Stomach smooth muscle (tissue), 2 donors: ENCODE results near the gene REPIN1.
A peak's percentile ranks its signal among the peaks of the same experiment; 100 is the strongest.

Experiments used
- H3K27ac ChIP-seq: one replicate; pipeline ENCODE4 v1.7.0; 2013; ENCODE audit warnings: mild to moderate bottlenecking, low read length, inconsistent platforms
- H3K27me3 ChIP-seq, 2 donors: one replicate each; pipeline ENCODE4 v1.7.0; 2013; ENCODE audit warnings: low read length in 2 of 2; ENCODE audit not compliant: insufficient read depth in 2 of 2, control insufficient read depth in 1 of 2
- H3K36me3 ChIP-seq, 2 donors: one replicate each; pipeline ENCODE4 v1.7.0; 2013; ENCODE audit warnings: low read length in 2 of 2; ENCODE audit not compliant: control insufficient read depth in 2 of 2, insufficient read depth in 2 of 2
- H3K4me1 ChIP-seq: one replicate; pipeline ENCODE4 v1.7.0; 2013; ENCODE audit warnings: low read length; ENCODE audit not compliant: control insufficient read depth, insufficient read depth
- H3K4me3 ChIP-seq, 2 donors: one replicate each; pipeline ENCODE4 v1.7.0; 2013; ENCODE audit warnings: low read length in 2 of 2
- H3K9ac ChIP-seq, 2 donors: one replicate each; pipeline ENCODE4 v1.7.0; 2013; ENCODE audit warnings: low read length in 2 of 2, mild to moderate bottlenecking in 1 of 2
- H3K9me3 ChIP-seq, 2 donors: one replicate each; pipeline ENCODE4 v1.7.0; 2013; ENCODE audit warnings: low read length in 2 of 2; ENCODE audit not compliant: control insufficient read depth in 2 of 2
- donor health status: healthy.
- donor health status: Pancreatic carcinoma.

The REPIN1 gene

GRCh38 chr7:150327308-150327707 is 41.3 kb upstream of the REPIN1 start:
- Histone ChIP-seq H3K9ac (no peak overlapping the region), H3K36me3 (peaks cover 5 to 17% of the 10 kb centered on the region in 2 donors), H3K4me1 (peaks cover 25% of the 10 kb centered on the region), H3K27ac (no peak overlapping the region), H3K27me3 (no peaks in the 10 kb centered on the region), H3K9me3 (no peaks in the 10 kb centered on the region), H3K4me3 (no peak overlapping the region)

- Histone ChIP-seq H3K27me3 (no peaks in the 10 kb centered on the region), H3K9me3 (no peaks in the 10 kb centered on the region), H3K4me3 (no peak overlapping the region), H3K4me1 (peaks cover 8% of the 10 kb centered on the region), H3K36me3 (peaks cover 5 to 17% of the 10 kb centered on the region in 2 donors), H3K27ac (no peak overlapping the region), H3K9ac (no peak overlapping the region)
These were observed 39.1 kb upstream of the REPIN1 start for GRCh38 chr7:150329331-150330120.

DNA sequence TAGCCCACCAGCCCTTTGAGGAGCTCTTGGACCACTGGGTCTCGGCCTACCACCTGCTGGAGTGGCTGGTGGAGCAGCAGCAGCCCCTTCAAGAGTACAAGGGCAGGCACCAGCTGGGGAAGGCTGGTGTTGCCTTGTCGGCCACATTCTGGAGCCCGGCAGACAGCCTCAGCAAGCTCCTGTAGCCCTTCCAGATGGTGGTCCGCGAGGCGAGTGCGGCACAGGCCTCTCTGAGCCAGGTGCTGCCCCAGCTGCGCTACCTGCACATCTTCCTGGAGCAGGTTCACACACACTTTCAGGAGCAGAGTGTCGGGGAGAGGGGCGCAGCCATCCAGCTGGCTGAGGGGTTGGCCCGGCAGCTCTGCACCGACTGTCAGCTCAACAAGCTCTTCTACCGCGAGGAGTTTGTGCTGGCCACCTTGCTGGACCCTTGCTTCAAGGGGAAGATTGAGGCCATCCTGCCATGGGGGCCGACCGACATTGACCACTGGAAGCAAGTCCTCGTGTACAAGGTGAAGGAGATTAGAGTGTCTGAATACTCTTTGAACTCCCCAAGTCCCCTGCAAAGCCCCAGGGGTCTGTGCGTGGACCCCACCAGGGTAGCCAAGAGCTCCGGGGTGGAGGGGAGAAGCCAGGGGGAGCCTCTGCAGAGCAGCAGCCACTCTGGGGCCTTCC is 38.3 kb upstream of the REPIN1 start:
- H3K4me1 ChIP-seq = peaks cover 15% of the 10 kb centered on the region
- H3K36me3 ChIP-seq = peaks cover 5 to 17% of the 10 kb centered on the region in 2 donors
- no peak overlapping the region for H3K27ac ChIP-seq
- no peak overlapping the region for H3K9ac ChIP-seq
- H3K4me3 ChIP-seq = no peak overlapping the region
- H3K9me3 ChIP-seq = no peaks in the 10 kb centered on the region
- no peaks in the 10 kb centered on the region for H3K27me3 ChIP-seq

DNA sequence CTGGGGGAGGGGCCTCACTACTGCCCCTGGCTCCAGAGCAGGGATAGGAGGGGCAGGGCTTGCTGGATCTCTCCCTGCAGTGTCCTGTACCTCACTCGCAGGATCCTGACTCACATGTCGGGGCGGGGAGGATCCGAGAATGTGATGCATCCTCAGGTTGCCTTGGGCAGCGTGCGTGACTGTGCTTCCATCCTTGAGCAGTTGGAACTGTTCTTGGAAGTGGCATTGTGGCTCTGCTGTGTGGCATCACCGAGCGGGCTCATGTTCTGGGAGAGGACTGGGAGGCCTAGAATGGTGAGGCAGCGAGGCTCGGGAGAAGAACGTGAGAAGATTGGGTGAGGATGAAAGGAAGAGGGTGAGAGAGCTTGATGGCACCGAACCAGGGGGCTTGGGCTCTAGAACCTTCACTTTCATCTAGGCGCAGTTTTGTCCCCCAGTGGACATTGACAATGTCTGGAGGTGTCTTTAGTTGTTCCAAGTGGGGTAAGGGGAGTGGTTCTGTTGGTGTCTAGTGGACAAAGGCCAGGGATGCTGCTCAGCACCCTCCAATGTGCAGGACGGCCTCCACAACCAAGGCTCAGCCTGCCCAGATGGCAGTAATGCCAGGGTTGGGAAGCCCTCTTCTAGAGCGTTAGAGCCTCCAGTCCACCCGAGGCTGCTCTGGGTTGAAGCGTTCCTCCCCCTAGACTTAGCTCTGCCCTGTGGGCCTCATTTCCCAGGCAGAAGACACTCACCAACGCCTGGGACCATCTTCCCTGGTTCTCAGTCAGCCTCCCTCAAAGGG is 35.6 kb upstream of the REPIN1 start:
- Histone ChIP-seq H3K4me3 (no peak overlapping the region), H3K27ac (peak overlapping the region; percentile 18), H3K27me3 (no peaks in the 10 kb centered on the region), H3K9ac (no peak overlapping the region), H3K9me3 (no peaks in the 10 kb centered on the region), H3K36me3 (peaks cover 8 to 12% of the 10 kb centered on the region in 2 donors), H3K4me1 (peaks cover 40% of the 10 kb centered on the region)

DNA sequence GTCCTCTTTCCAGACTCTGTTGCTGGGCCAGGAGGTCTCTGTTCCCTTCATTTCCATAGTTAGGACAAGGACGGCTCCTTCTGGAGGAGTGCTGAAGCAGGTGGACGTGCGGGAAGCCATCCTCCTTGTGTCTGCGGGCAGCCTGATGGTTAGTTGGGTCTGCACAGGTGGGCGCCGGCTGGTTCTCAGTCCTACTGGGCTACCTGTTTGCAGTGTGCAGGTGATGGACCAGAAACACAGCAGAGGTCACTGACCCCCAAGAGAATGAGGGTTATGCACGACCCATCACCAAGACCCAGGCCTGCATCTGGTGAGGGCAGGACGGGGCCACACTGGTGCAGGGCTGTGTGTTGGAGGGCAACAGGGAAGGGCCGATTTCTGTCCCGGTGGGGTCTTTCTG is 35.0 kb upstream of the REPIN1 start:
- Histone ChIP-seq H3K9me3 (no peaks in the 10 kb centered on the region), H3K4me3 (no peak overlapping the region), H3K27me3 (no peaks in the 10 kb centered on the region), H3K36me3 (peaks cover 7% of the 10 kb centered on the region in 2 donors), H3K4me1 (peaks cover 46% of the 10 kb centered on the region), H3K27ac (peak overlapping the region; percentile 18), H3K9ac (no peak overlapping the region)

DNA sequence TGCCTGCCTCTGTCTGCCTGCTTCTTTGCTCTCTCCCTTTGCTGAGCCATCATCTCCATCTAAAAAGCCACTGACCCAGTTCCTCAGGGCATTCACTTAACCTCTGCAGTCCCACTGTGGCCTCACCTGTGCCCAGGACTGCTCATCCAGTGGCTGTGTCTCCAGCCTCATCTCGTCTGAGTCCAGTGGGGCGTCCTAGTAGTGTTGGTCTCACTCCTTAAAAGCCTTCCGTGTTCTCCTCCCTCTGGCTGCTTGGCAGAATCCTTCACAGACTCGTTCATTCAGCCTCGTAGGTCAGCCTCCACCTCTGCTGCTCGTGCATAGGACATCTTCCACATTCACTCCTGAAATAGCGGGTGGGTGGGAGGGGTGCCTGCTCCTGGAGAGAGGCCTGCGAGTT is 34.5 kb upstream of the REPIN1 start:
- Histone ChIP-seq H3K4me1 (peaks cover 51% of the 10 kb centered on the region), H3K9ac (no peak overlapping the region), H3K36me3 (peaks cover 6 to 7% of the 10 kb centered on the region in 2 donors), H3K9me3 (no peaks in the 10 kb centered on the region), H3K27me3 (no peaks in the 10 kb centered on the region), H3K4me3 (no peak overlapping the region), H3K27ac (peak overlapping the region; percentile 81)

DNA sequence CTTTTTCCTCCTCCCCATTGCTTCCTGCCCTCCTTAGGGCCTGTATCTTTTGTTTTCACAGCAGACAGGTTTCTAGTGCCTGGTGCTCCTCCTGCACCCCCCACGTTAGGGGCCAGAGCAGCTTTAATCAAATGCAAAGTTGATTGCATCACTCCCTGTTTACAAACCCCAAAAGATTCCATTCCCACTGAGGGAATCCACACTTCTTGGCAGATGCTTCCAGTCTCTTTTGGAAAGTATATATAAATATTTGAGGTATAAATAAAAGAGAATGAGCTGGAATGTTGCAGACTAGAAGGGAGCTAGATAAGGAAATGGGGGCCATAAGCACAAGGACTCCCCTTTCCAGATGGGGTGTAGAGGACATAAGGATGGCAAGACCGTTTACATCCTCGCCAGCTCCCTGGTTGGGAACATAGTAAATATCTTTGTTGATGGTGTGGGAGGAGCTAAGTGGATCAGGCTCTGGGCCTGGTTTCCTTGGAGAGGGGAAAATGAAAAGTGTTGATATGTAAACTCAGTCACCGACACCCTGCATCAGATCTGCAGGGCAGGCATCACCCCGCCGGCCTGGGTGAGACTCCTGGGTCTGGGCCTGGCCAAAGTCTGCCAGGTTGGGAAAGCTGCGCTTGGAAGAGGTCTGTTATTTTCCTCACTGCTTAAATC is 33.4 kb upstream of the REPIN1 start:
- H3K4me1 ChIP-seq = peaks cover 59% of the 10 kb centered on the region

DNA sequence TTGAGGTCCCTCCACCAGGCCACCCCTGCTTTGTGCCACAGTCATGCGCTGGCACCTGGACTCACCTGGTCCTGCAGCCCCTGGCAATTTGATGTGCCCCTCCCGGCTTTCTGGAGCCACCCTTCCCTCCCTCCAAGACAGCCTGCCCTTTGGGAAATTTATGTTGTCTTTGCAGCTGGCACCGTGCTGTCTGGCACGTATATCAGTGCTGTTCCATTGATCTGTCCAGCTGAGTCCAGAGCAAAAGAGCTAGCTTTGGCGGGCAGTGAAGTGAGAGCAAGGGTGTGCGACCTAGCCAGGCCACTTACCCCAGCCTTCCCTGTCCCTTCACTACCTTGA is 32.9 kb upstream of the REPIN1 start:
- peaks cover 60% of the 10 kb centered on the region for H3K4me1 ChIP-seq
- peak overlapping the region in 1 of 2 donors; percentile 35 for H3K4me3 ChIP-seq
- H3K36me3 ChIP-seq = peaks cover 6 to 8% of the 10 kb centered on the region in 2 donors
- H3K27me3 ChIP-seq = no peaks in the 10 kb centered on the region
- H3K9ac ChIP-seq = no peak overlapping the region
- peak overlapping the region; percentile 81 for H3K27ac ChIP-seq
- H3K9me3 ChIP-seq = no peaks in the 10 kb centered on the region

More for the DNA sequence above, 33.4 kb upstream of the REPIN1 start:
- Histone ChIP-seq H3K4me3 (peak overlapping the region in 1 of 2 donors; percentile 35), H3K27me3 (no peaks in the 10 kb centered on the region), H3K9me3 (no peaks in the 10 kb centered on the region), H3K9ac (no peak overlapping the region), H3K27ac (peak overlapping the region; percentile 81), H3K36me3 (peaks cover 6 to 8% of the 10 kb centered on the region in 2 donors)

DNA sequence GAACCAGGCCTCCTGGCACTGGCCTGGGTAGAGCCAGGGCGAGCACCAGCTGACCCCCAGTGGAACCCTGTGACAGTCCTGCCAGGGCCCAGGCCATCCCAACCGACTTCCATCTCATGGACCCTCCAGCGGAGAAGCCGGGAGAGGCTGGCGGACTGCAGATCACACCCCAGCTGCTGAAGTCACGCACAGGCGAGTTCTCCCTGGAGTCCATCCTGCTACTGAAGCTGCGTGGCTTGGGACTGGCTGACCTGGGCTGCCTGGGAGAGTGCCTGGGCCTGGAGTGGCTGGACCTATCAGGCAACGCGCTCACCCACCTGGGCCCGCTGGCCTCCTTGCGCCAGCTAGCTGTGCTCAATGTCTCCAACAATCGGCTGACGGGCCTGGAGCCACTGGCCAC is 31.9 kb upstream of the REPIN1 start:
- no peak overlapping the region for H3K9ac ChIP-seq
- peaks cover 6 to 8% of the 10 kb centered on the region in 2 donors for H3K36me3 ChIP-seq
- H3K9me3 ChIP-seq = no peaks in the 10 kb centered on the region
- H3K27me3 ChIP-seq = no peaks in the 10 kb centered on the region
- H3K27ac ChIP-seq = no peak overlapping the region
- no peak overlapping the region for H3K4me3 ChIP-seq
- peaks cover 64% of the 10 kb centered on the region for H3K4me1 ChIP-seq

GRCh38 chr7:150337179-150337578 is 31.4 kb upstream of the REPIN1 start:
- peaks cover 6 to 8% of the 10 kb centered on the region in 2 donors for H3K36me3 ChIP-seq
- H3K27ac ChIP-seq = no peak overlapping the region
- no peak overlapping the region for H3K9ac ChIP-seq
- peaks cover 68% of the 10 kb centered on the region for H3K4me1 ChIP-seq
- no peaks in the 10 kb centered on the region for H3K9me3 ChIP-seq
- H3K27me3 ChIP-seq = no peaks in the 10 kb centered on the region
- no peak overlapping the region for H3K4me3 ChIP-seq
